A549 treated with DMSO at 1 μM for 4 hours (cell line): ENCODE measurements around the gene TUBGCP2. TPM values are rescaled to one million over a fixed set of nuclear protein-coding genes. Genes with fewer than 3 reads are reported as not detected.

ENCODE experiments used
- total RNA-seq: library from RNA; stranded (reverse); fragments of 200-300 nt; extraction: Qiagen RNA extraction; gene quantifications from 5 replicates; pipeline ENCODE4 v1.2.3, GENCODE V29; 2022; ENCODE audit warnings: low read depth

Gene TUBGCP2
- 37.3 to 49.9 TPM (median 43.0 TPM) in 5 replicates for total RNA-seq

GRCh38 chr10:133308421-133309099 lies at the start of gene TUBGCP2, which contains the start of gene ZNF511:
TSS of gene TUBGCP2 (minus strand) at chr10:133308872. CDS start at chr10:133302941, 5,931 bp downstream.
TSS of gene ZNF511 (plus strand) at chr10:133308914. CDS start at chr10:133308944, 30 bp downstream.

GRCh38 chr10:133357285-133358161 lies 48.9 kb upstream of the TUBGCP2 start, which contains the start of gene FUOM:
TSS of gene FUOM (minus strand) at chr10:133358019. CDS start at chr10:133358007, 12 bp downstream.

GRCh38 chr10:133336577-133337369 lies 28.1 kb upstream of the TUBGCP2 start, which contains the start of gene CALY:
TSS of gene CALY (minus strand) at chr10:133336896. CDS start at chr10:133328989, 7,907 bp downstream.

GRCh38 chr10:133276435-133277201 lies 32.1 kb downstream of the TUBGCP2 start, which contains the start of gene ADAM8:
TSS of gene ADAM8 (minus strand) at chr10:133276868. CDS start at chr10:133276817, 51 bp downstream.

GRCh38 chr10:133237588-133238465 lies 70.8 kb downstream of the TUBGCP2 start, which contains the start of gene VENTX:
TSS of gene VENTX (plus strand) at chr10:133237855. CDS start at chr10:133237915, 60 bp downstream.

GRCh38 chr10:133230044-133230361 lies 78.7 kb downstream of the TUBGCP2 start, which contains the start of gene UTF1:
TSS of gene UTF1 (plus strand) at chr10:133230217. CDS start at chr10:133230289, 72 bp downstream.

Other genes starting within 250 kb of the TUBGCP2 start
- gene ADGRA1, start 220.9 kb downstream of the TUBGCP2 start, total RNA-seq, result 0.03 to 0.07 TPM (median 0.05 TPM) in 4 of 5 replicates, not detected in the other
- 1.3 to 3.2 TPM (median 1.7 TPM) in 5 replicates for gene KNDC1, start 148.7 kb downstream of the TUBGCP2 start, total RNA-seq
- gene UTF1, start 78.7 kb downstream of the TUBGCP2 start, total RNA-seq, result 0.07 TPM in 1 of 5 replicates, not detected in the others
- gene VENTX, start 71.0 kb downstream of the TUBGCP2 start, total RNA-seq, result 0.03 TPM in 1 of 5 replicates, not detected in the others
- gene ADAM8, start 32.0 kb downstream of the TUBGCP2 start, total RNA-seq, result 2.7 to 4.8 TPM (median 3.7 TPM) in 5 replicates
- gene ZNF511, start within 50 bp of the TUBGCP2 start, total RNA-seq, result 59.7 to 77.8 TPM (median 69.4 TPM) in 5 replicates
- 0.15 to 0.66 TPM (median 0.57 TPM) in 5 replicates for gene CALY, start 28.0 kb upstream of the TUBGCP2 start, total RNA-seq
- 0.18 to 0.23 TPM in 2 of 5 replicates, not detected in the others for gene PRAP1, start 38.5 kb upstream of the TUBGCP2 start, total RNA-seq
- 11.4 to 16.0 TPM (median 13.1 TPM) in 5 replicates for gene FUOM, start 49.1 kb upstream of the TUBGCP2 start, total RNA-seq
- 137 to 152 TPM (median 142 TPM) in 5 replicates for gene ECHS1, start 64.5 kb upstream of the TUBGCP2 start, total RNA-seq
- gene PAOX, start 70.4 kb upstream of the TUBGCP2 start, total RNA-seq, result 1.8 to 2.4 TPM (median 2.0 TPM) in 5 replicates
- gene MTG1, start 85.3 kb upstream of the TUBGCP2 start, total RNA-seq, result 41.5 to 58.5 TPM (median 50.2 TPM) in 5 replicates
- 0.13 to 0.38 TPM (median 0.21 TPM) in 5 replicates for gene SPRN, start 115.8 kb upstream of the TUBGCP2 start, total RNA-seq
- gene SCART1, start 145.1 kb upstream of the TUBGCP2 start, total RNA-seq, result 0.18 to 0.44 TPM (median 0.19 TPM) in 5 replicates
- 0.19 to 0.30 TPM (median 0.28 TPM) in 5 replicates for gene CYP2E1, start 218.5 kb upstream of the TUBGCP2 start, total RNA-seq